C4-2B (cell line): ENCODE measurements around the gene USP44.
"Not testable (repeated sequence)": the region's sequence is repeated elsewhere in the genome, so short reads cannot be mapped to it uniquely, and the experiment has no call there.

ENCODE experiments used
- H3K27ac ChIP-seq: fragments of 450-650 bp; 2 replicates; pipeline ENCODE4 v1.5.1; 2017
- CTCF ChIP-seq: fragments of 450-650 bp; conservative IDR thresholded peaks from 2 replicates; pipeline ENCODE4 v1.5.1; 2017; ENCODE audit warnings: mild to moderate bottlenecking
- ZFX ChIP-seq: fragments of 450-650 bp; IDR thresholded peaks from 2 replicates; pipeline ENCODE4 v1.6.1; 2017

USP44 gene

GRCh38 chr12:95495433-95495832 is 55.8 kb downstream of the USP44 start:
- H3K27ac ChIP-seq, result no peak overlapping the region
- TF ChIP-seq CTCF (no peak), ZFX (no peak)

- H3K27ac ChIP-seq, result no peak overlapping the region
- TF ChIP-seq CTCF (no peak), ZFX (no peak)
These were observed 56.4 kb downstream of the USP44 start for GRCh38 chr12:95494888-95495287.

- no peak overlapping the region for H3K27ac ChIP-seq
- TF ChIP-seq CTCF, result no peak
- no peak for TF ChIP-seq ZFX
These were observed 58.8 kb downstream of the USP44 start for GRCh38 chr12:95492462-95492861.

DNA sequence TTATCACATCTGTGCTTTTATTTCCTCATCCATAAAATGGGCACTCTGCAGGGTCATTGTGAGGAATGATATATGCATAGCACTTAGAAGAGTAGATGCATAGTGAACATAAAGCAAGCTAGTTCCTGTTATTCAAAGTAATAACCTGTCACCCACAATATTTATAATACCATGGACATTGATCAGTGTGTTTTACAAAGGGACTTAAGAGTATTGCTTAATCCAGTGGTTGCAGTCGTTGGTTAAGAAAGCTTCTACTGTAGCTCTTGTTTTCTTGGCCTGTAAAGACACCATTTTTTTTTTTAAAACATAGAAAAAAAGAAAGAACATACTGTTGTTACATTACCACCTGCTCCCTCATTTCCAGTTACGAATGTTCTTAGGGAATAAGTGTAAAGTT is 64.3 kb downstream of the USP44 start:
- no peak for TF ChIP-seq CTCF
- no peak for TF ChIP-seq ZFX

GRCh38 chr12:95484524-95484923 is 66.8 kb downstream of the USP44 start:
- no peak overlapping the region for H3K27ac ChIP-seq

More for the DNA sequence above, 64.3 kb downstream of the USP44 start:
- H3K27ac ChIP-seq, result no peak overlapping the region

GRCh38 chr12:95482564-95482963 is 68.7 kb downstream of the USP44 start:
- H3K27ac ChIP-seq, result not testable (repeated sequence)

More at GRCh38 chr12:95484524-95484923, 66.8 kb downstream of the USP44 start:
- no peak for TF ChIP-seq CTCF
- no peak for TF ChIP-seq ZFX

DNA sequence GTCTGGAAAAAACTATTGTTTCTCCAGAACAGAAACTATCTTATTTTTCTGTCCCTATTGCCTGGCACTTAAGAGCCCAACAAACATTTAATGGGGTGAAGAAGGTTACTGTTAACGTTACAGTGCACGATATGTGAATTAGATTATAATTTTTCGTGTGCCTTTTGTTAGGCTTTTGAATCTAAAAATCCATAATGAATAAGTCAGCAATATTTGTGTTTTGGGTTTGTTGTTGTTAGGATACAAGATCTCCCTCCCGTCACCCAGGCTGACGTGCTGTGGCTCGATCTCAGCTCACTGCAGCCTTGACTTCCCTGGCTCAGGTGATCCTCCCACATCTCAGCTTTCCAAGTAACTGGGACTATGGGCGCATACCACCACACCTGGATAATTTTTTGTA is 69.4 kb downstream of the USP44 start:
- no peak overlapping the region for H3K27ac ChIP-seq
- TF ChIP-seq ZFX (no peak), CTCF (no peak)

GRCh38 chr12:95481072-95481471 is 70.2 kb downstream of the USP44 start:
- H3K27ac ChIP-seq, result no peak overlapping the region

More at GRCh38 chr12:95481072-95481471, 70.2 kb downstream of the USP44 start:
- TF ChIP-seq CTCF, result no peak
- TF ChIP-seq ZFX, result no peak
